ENCODE results near the gene PSMF1.

DNA sequence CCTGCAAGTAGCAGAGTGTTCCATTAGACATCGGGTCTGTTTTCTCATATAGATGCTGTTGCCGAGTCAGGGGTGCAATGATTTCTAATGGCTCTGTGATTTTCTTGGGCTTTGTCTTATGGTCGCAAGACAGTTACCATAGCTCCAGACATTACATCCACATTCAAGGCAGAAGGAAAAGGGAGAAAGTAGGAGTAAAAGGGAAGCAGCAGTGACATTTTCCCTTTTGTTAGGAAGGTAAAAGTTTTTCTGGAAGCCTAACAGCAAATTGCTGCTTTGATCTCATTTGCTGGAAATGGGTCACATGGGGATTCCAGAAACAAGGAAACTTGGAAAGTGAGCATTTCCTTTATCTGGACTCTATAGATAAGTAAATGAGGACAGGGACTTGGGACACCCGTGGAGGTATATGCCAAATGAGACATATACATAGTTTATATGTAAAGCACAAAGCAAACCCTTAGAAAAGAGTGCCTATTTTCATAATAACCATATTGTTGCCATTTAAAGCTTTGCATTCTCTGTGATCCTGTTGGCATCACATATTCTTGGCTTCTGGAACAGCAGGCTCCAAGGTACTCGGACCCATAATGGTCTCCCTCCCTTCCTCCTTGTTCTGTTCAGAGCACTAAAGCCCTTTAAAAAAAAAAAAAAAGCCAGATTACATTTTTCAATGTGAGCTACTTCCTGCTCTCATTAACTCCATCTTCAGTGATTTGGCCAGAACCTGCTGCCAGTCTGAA, 84.5 kb downstream of the PSMF1 start, which contains the start of gene C20orf202:
- TF ChIP-seq EZH2 (IDR thresholded peaks at IDR 0.05; ENCODE audit: low read depth): no peak
- TF ChIP-seq, protein P1, sequence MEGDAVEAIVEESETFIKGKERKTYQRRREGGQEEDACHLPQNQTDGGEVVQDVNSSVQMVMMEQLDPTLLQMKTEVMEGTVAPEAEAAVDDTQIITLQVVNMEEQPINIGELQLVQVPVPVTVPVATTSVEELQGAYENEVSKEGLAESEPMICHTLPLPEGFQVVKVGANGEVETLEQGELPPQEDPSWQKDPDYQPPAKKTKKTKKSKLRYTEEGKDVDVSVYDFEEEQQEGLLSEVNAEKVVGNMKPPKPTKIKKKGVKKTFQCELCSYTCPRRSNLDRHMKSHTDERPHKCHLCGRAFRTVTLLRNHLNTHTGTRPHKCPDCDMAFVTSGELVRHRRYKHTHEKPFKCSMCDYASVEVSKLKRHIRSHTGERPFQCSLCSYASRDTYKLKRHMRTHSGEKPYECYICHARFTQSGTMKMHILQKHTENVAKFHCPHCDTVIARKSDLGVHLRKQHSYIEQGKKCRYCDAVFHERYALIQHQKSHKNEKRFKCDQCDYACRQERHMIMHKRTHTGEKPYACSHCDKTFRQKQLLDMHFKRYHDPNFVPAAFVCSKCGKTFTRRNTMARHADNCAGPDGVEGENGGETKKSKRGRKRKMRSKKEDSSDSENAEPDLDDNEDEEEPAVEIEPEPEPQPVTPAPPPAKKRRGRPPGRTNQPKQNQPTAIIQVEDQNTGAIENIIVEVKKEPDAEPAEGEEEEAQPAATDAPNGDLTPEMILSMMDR (conservative IDR thresholded peaks at IDR 0.05): no peak

Measured in PC-9 (cell line).